Measurements from ENCODE around the gene CARD14.
"Not testable (repeated sequence)": the region's sequence is repeated elsewhere in the genome, so short reads cannot be mapped to it uniquely, and the experiment has no call there.

The CARD14 gene

GRCh38 chr17:80251966-80252365 lies 82.1 kb downstream of the CARD14 start:
- no peak for DNase-seq (ENCODE audit: low read depth)

GRCh38 chr17:80252871-80253270 lies 83.0 kb downstream of the CARD14 start:
- peak; percentile 86 for DNase-seq (ENCODE audit: low read depth)

- no peak for DNase-seq (ENCODE audit: low read depth)
Observed at GRCh38 chr17:80253631-80254395, 84.0 kb downstream of the CARD14 start.

- DNase-seq (ENCODE audit: low read depth) = peak; percentile 60
Observed at GRCh38 chr17:80254396-80255251, 84.8 kb downstream of the CARD14 start.

GRCh38 chr17:80256034-80256350 lies 86.2 kb downstream of the CARD14 start:
- DNase-seq (ENCODE audit: low read depth) = no peak

GRCh38 chr17:80257716-80258213 lies 87.9 kb downstream of the CARD14 start:
- DNase-seq (ENCODE audit: low read depth) = no peak

- DNase-seq (ENCODE audit: low read depth) = not testable (repeated sequence)
Observed at GRCh38 chr17:80258296-80258695, 88.5 kb downstream of the CARD14 start.

Measured in activated T-cell treated with anti-CD3 and anti-CD28 coated beads for 48 hours (primary cell).